ENCODE measurements around the gene EPB42.

GRCh38 chr15:43249236-43249635, 28.4 kb upstream of the EPB42 start:
- TF ChIP-seq EZH2 (IDR thresholded peaks at IDR 0.05; ENCODE audit: insufficient read depth, poor library complexity, severe bottlenecking) (no peak), EZH2phosphoT487 (IDR thresholded peaks at IDR 0.05; ENCODE audit: insufficient read depth, low read depth) (no peak)
